ENCODE results near the gene TMEM176B. TPM values are rescaled to one million over a fixed set of nuclear protein-coding genes. Genes with fewer than 3 reads are reported as not detected.

Gene TMEM176B
- total and polyA plus RNA-seq, 2 of the 13 experiments (the other 11 are each of a cell fraction or from before 2014, with no cell fraction given) = not detected

DNA sequence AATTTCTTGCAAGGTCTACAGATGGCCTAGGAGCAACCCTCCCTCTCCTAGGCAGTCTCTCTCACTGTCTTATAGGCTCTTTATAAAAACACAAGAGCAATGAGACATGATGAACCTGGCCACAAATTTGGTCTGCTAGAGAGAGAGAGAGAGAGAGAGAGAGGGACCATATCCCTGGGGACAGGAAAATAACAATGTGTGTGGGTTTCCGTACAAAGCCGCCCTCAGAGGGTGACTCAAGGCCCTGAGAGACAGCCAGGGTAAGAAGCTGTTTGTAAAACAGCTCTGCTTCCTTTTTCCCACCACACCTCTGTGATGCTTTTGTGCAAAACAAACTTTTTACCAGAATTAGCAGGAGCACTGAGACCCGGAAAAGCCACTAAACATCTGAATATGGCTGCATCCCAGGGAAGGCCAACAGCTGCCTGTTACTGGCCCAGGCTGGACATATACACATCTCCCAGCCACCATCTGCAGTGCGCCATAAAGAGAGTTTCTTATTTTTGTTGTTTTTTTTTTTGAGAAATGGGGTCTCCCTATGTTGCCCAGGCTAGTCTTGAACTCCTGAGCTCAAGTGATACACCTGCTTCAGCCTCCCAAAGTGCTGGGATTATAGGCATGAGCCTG is 44.6 kb downstream of the TMEM176B start:
- H3K4me2 ChIP-seq (ENCODE audit: low read depth, low read length) = no peak overlapping the region
- no peaks in the 10 kb centered on the region for H3K9me3 ChIP-seq (ENCODE audit: low read length)
- H3K27me3 ChIP-seq (ENCODE audit: control insufficient read depth in 1 of 2, insufficient read depth in 2 of 2, low read length in 2 of 2) = no peaks in the 10 kb centered on the region
- TF ChIP-seq FOXK1 (CRISPR knock-in tag; IDR thresholded peaks at IDR 0.05; ENCODE audit: borderline replicate concordance, low read depth) = no peak
- TF ChIP-seq ATM (IDR thresholded peaks at IDR 0.05; ENCODE audit: borderline replicate concordance) = no peak
- no peak for TF ChIP-seq ZNF619 (CRISPR knock-in tag; IDR thresholded peaks at IDR 0.05)
- no peak for TF ChIP-seq ZNF616 (CRISPR knock-in tag; IDR thresholded peaks at IDR 0.05; ENCODE audit: low read depth)
- TF ChIP-seq ZNF350 (CRISPR knock-in tag; IDR thresholded peaks at IDR 0.05; ENCODE audit: borderline replicate concordance, low read depth) = no peak
- TF ChIP-seq PAX8 (CRISPR knock-in tag; IDR thresholded peaks at IDR 0.05; ENCODE audit: borderline replicate concordance) = no peak
- no peak for TF ChIP-seq REPIN1 (CRISPR knock-in tag; IDR thresholded peaks at IDR 0.05; ENCODE audit: borderline replicate concordance, low read depth)
- TF ChIP-seq, protein P1, sequence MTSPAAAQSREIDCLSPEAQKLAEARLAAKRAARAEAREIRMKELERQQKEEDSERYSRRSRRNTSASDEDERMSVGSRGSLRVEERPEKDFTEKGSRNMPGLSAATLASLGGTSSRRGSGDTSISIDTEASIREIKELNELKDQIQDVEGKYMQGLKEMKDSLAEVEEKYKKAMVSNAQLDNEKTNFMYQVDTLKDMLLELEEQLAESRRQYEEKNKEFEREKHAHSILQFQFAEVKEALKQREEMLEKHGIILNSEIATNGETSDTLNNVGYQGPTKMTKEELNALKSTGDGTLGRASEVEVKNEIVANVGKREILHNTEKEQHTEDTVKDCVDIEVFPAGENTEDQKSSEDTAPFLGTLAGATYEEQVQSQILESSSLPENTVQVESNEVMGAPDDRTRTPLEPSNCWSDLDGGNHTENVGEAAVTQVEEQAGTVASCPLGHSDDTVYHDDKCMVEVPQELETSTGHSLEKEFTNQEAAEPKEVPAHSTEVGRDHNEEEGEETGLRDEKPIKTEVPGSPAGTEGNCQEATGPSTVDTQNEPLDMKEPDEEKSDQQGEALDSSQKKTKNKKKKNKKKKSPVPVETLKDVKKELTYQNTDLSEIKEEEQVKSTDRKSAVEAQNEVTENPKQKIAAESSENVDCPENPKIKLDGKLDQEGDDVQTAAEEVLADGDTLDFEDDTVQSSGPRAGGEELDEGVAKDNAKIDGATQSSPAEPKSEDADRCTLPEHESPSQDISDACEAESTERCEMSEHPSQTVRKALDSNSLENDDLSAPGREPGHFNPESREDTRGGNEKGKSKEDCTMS (CRISPR knock-in tag; conservative IDR thresholded peaks at IDR 0.05) = no peak
- BruUV-seq (replicated peaks) = no TSS peak
- no peak for ATAC-seq
- no peaks in the 10 kb centered on the region for H3K79me2 ChIP-seq (ENCODE audit: insufficient read depth, low read length)
- no peak for DNase-seq (ENCODE audit: low spot score)
- 41% methylated on average over 4 of the region's 4 CpGs for WGBS (ENCODE audit: low lambda C conversion rate)
- no peak overlapping the region for H3K27ac ChIP-seq (ENCODE audit: extremely low read length, insufficient read depth, low read length)
- ChIA-PET POLR2A (no interaction called here), CTCF (ENCODE audit: low intra/inter-chr PET ratio, low total read pairs) (interaction anchor here (2.1 kb wide), 1 partner anchor 307 kb away, joined by 9 read pairs; no protein-coding TSS in a partner anchor)
- intact Hi-C loops (cut with micrococcal nuclease; ENCODE audit: unreplicated experiment) (no loop called here), in situ Hi-C loops (cut with HindIII; ENCODE audit: extremely low pct_ligation_motif_present, low pct_unique_long_range_greater_than_20kb) (loop anchor here (5.0 to 25.0 kb wide), 2 partner anchors 308 to 468 kb away; no protein-coding TSS in a partner anchor)
- no peak overlapping the region for H3K4me3 ChIP-seq (replicated peaks in 1 of 3; ENCODE audit: insufficient read depth in 1 of 3, low read depth in 2 of 3, low read length in 3 of 3)
- H4K20me1 ChIP-seq (ENCODE audit: insufficient read depth, low read length) = no peaks in the 10 kb centered on the region
- H3K4me1 ChIP-seq (ENCODE audit: insufficient read depth, low read length) = no peaks in the 10 kb centered on the region
- no peaks in the 10 kb centered on the region for H3K36me3 ChIP-seq (replicated peaks in 1 of 2; ENCODE audit: control insufficient read depth in 1 of 2, insufficient read depth in 2 of 2, low read length in 2 of 2)
- H3K9ac ChIP-seq (ENCODE audit: insufficient read depth, low read depth, low read length) = no peak overlapping the region
- FAIRE-seq = no peak
- H2AFZ ChIP-seq (ENCODE audit: low read length) = no peak overlapping the region
